ENCODE data around the gene COBL.

GRCh38 chr7:51132661-51133060, 183.9 kb downstream of the COBL start:
- TF ChIP-seq, protein P1, sequence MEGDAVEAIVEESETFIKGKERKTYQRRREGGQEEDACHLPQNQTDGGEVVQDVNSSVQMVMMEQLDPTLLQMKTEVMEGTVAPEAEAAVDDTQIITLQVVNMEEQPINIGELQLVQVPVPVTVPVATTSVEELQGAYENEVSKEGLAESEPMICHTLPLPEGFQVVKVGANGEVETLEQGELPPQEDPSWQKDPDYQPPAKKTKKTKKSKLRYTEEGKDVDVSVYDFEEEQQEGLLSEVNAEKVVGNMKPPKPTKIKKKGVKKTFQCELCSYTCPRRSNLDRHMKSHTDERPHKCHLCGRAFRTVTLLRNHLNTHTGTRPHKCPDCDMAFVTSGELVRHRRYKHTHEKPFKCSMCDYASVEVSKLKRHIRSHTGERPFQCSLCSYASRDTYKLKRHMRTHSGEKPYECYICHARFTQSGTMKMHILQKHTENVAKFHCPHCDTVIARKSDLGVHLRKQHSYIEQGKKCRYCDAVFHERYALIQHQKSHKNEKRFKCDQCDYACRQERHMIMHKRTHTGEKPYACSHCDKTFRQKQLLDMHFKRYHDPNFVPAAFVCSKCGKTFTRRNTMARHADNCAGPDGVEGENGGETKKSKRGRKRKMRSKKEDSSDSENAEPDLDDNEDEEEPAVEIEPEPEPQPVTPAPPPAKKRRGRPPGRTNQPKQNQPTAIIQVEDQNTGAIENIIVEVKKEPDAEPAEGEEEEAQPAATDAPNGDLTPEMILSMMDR (conservative IDR thresholded peaks at IDR 0.05) = no peak
- no peak for TF ChIP-seq EZH2 (IDR thresholded peaks at IDR 0.05; ENCODE audit: low read depth)
